Esophagus squamous epithelium (tissue), 4 donors: ENCODE results near the gene DPY19L1.

ENCODE experiments used
- CTCF ChIP-seq, 6 experiments: fragments of 450-650 bp in 4 of 6; fragments of 200-600 bp in 2 of 6; sonication (generic) in 2 of 6; IDR thresholded peaks; one replicate each; pipeline ENCODE4 v1.5.1; 2016 to 2019; ENCODE audit warnings: antibody characterized with exemption in 6 of 6, mild to moderate bottlenecking in 4 of 6, moderate library complexity in 4 of 6
- POLR2A ChIP-seq, 4 donors: fragments of 450-650 bp; IDR thresholded peaks; one replicate each; pipeline ENCODE4 v1.6.1; 2017; ENCODE audit warnings: antibody characterized with exemption in 4 of 4, mild to moderate bottlenecking in 4 of 4, moderate library complexity in 3 of 4

GRCh38 chr7:34991938-34992840, 45.1 kb downstream of the DPY19L1 start:
- TF ChIP-seq CTCF (IDR thresholded peaks at IDR 0.05) (no peak), POLR2A (IDR thresholded peaks at IDR 0.05) (no peak)
